HFF-Myc (cell line): ENCODE data around the gene XYLB.

Source experiments
- DNase-seq: peaks from one replicate; pipeline ENCODE4 v3.0.0-alpha.2; 2011; ENCODE audit warnings: low read depth; ENCODE audit errors: extremely low read depth
- H3K4me3 ChIP-seq: replicated peaks from 2 replicates; pipeline ENCODE4 v1.5.1; 2011; ENCODE audit warnings: low read depth, mild to moderate bottlenecking, control low read depth, low read length
- TF ChIP-seq, protein P1 (sequence below): IDR thresholded peaks from 2 replicates; pipeline ENCODE4 v1.5.1; 2012; ENCODE audit warnings: mild to moderate bottlenecking, low read depth, low read length, control low read depth; ENCODE audit errors: missing control alignments

XYLB gene

DNA sequence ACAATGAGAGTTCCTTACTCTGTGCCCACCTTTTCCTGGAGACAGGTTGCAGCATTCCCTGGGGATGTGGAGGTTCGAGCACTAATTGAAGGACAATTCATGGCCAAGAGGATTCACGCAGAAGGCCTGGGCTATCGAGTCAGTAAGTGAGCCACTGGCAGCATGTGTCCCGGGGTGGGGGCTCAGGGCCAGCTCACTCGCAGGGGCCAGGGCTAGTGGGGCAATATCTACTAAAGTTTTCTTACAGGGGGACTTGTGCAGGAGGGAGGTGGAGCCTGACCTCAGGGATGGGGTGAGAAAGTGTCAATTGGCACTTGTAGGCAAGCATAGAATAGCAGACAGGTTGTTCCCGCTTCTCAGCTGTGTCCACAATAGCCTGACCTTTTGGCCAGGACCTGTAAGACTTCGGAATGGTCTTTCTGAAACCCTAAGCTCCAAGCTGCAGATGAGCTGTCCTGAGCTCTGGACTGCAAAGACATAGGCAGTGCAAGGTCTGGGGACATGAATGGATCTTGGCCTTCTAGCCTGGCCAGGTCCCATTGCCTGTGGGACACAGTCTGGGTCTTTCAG is 32.7 kb downstream of the XYLB start:
- H3K4me3 ChIP-seq = no peak overlapping the region
- DNase-seq = no peak
- TF ChIP-seq, protein P1, sequence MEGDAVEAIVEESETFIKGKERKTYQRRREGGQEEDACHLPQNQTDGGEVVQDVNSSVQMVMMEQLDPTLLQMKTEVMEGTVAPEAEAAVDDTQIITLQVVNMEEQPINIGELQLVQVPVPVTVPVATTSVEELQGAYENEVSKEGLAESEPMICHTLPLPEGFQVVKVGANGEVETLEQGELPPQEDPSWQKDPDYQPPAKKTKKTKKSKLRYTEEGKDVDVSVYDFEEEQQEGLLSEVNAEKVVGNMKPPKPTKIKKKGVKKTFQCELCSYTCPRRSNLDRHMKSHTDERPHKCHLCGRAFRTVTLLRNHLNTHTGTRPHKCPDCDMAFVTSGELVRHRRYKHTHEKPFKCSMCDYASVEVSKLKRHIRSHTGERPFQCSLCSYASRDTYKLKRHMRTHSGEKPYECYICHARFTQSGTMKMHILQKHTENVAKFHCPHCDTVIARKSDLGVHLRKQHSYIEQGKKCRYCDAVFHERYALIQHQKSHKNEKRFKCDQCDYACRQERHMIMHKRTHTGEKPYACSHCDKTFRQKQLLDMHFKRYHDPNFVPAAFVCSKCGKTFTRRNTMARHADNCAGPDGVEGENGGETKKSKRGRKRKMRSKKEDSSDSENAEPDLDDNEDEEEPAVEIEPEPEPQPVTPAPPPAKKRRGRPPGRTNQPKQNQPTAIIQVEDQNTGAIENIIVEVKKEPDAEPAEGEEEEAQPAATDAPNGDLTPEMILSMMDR = no peak

DNA sequence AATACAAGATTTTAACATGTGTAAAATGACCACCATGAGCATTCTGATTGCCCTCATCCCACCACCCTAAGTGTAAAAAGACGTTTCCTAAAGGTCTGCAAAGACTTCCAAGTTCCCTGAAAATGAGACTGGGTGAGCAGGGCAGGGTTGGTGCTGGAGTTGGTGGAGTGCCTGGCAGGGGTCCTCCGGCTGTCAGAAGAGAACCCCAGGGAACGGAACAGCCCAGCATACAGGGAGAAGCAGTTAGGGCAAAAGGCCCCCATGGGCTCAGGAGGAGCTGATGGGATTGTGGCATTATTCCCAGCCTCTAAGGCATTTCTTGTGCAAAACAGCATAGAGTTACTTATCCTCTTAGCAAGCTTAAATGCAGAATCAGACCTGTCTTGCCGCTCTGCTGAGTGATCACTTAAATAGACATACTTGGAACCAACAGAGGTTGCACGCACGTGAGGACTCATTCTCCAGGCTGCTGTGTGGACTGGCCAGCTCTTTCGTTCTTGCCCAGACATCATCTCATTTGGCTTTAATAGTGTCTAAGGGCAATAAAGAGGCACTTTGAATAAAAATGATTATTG is 36.0 kb downstream of the XYLB start:
- no peak for DNase-seq
- no peak overlapping the region for H3K4me3 ChIP-seq
- TF ChIP-seq, protein P1 = no peak

DNA sequence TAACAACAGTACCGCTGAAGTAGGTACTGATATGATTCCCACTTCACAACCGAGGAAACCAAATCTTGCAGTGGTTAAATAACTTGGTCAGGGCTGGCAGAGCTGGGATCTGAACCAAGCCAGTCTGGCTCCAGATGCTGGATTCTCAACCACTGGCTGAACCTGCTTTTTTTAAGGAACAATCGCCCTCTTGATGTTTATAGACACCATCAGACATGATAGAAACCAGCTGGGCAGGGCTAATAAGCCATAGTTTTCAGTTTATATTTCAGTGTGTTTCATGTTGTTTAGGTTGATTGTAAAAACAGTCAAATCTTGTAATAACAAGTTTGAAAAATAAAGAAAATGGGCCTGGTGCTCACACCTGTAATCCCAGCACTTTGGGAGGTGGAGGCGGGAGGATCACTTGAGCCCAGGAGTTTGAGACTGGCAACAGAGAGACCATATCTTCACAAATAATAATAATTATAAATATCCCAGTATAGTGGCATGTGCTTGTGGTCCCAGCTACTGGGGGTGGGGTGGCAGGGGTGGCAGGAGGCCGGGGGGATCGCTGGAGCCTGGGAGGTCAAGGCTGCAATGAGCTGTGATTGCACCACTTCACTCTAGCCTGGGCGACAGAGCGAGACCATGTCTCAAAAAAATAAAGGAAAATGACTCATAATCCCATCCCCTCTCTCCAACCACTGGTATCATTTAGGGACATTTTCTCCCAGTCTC is 36.7 kb downstream of the XYLB start:
- peak; percentile 4 for DNase-seq
- no peak overlapping the region for H3K4me3 ChIP-seq
- TF ChIP-seq, protein P1 = no peak

DNA sequence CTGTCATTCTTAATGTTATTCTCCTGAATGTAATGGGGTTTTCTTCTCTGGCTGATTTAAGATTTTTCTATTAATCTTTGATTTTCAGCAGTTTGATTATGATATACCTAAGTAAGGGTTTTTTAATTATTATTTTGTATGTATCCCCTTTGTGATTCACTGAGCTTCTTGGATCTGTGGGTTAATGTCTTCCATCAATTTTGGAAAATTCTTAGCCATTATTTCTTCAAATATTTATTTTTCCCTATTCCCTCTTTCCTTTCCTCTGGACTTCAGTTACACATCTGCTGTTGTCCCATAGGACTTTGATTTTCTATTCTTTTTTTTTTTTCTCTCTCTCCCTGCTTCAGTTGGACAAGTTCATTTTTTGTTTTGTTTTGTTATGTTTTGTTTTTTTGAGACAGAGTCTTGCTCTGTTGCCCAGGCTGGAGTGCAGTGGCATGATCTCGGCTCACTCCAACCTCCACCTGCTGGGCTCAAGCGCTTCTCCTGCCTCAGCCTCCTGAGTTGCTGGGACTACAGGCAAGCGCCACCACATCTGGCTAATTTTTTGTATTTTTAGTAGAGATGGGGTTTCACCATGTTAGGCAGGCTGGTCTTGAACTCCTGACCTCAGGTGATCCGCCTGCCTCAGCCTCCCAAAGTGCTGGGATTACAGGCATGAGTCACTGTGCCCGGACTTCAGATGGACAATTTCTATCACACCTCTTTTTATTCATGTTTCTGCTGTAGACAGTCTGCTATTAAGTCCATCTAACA is 40.6 kb downstream of the XYLB start:
- TF ChIP-seq, protein P1 = no peak
- no peak overlapping the region for H3K4me3 ChIP-seq
- DNase-seq = no peak

DNA sequence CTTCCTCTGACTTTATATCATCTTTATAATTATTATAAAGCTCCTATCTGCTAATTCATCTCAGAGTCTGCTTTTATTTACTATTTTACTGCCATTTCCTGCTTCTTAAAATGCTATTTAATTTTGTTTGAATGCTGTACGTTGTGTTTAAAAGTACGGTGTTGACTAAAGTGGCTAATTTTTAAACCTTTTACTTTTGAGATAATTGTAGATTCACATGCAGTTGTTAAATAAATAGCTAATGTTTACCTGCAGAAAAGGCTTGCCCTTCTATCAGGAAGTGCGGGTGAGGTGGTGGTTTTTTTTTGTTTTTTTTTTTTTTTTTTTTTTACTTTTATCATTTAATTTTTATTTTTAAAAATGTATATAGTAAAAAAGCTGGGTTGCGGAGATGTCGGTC is 41.3 kb downstream of the XYLB start:
- no peak overlapping the region for H3K4me3 ChIP-seq
- TF ChIP-seq, protein P1 = no peak
- DNase-seq = no peak

DNA sequence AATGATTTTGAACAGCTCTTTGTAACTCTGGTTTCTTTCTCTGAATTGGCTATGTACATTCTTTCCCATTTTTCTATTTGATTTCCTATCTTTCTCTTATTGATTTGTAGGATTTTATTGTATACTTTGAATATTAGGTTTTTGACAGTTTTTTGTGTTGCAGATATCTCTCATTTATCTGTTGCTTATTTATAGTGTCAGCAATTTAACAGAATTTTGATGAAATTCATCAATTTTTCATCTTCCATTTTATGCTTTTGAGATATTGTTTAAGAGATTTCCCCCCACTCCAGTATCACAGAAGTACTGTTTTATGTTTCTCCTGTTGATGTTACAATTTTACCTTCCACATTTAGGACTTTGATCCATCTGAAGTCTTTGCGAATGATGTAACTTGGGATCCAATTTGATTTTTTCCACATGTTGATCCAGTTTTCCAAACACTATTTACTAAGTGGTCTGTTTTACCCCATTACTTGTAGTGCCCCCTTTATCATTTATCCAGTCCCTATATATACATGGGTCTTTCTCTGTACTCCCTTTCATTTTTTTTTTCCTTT is 46.1 kb downstream of the XYLB start:
- TF ChIP-seq, protein P1 = no peak
- no peak overlapping the region for H3K4me3 ChIP-seq
- no peak for DNase-seq
